HUES64 (cell line): Measurements from ENCODE around the gene KCTD2. TPM values are rescaled to one million over a fixed set of nuclear protein-coding genes. Genes with fewer than 3 reads are reported as not detected.
"Not testable (repeated sequence)": the region's sequence is repeated elsewhere in the genome, so short reads cannot be mapped to it uniquely, and the experiment has no call there.

Experiments used
- H3K27ac ChIP-seq: 2 replicates; pipeline ENCODE4 v1.7.0; 2013; ENCODE audit warnings: low read depth, low read length, inconsistent platforms
- H3K27me3 ChIP-seq: 2 replicates; pipeline ENCODE4 v1.6.1; 2013; ENCODE audit warnings: mild to moderate bottlenecking, low read length; ENCODE audit not compliant: insufficient read depth
- H3K36me3 ChIP-seq: 2 replicates; pipeline ENCODE4 v1.6.1; 2013; ENCODE audit warnings: mild to moderate bottlenecking, low read length; ENCODE audit not compliant: insufficient read depth
- H3K4me1 ChIP-seq: 2 replicates; pipeline ENCODE4 v1.6.1; 2013; ENCODE audit warnings: mild to moderate bottlenecking, low read length, moderate library complexity; ENCODE audit not compliant: insufficient read depth
- H3K4me3 ChIP-seq: 2 replicates; pipeline ENCODE4 v1.5.1; 2013; ENCODE audit warnings: mild to moderate bottlenecking, low read length, moderate library complexity
- H3K9ac ChIP-seq: 2 replicates; pipeline ENCODE4 v1.6.1; 2013; ENCODE audit warnings: mild to moderate bottlenecking, low read depth, low read length
- H3K9me3 ChIP-seq: 2 replicates; pipeline ENCODE4 v1.6.1; 2013; ENCODE audit warnings: low read depth, low read length; ENCODE audit not compliant: insufficient read depth
- WGBS: fragments of 150-250, 120-280 bp; methylation state at CpG from one replicate; pipeline ENCODE4 v1.1.7; 2013; ENCODE audit warnings: missing lambda C conversion rate; 5-methylcytosine and 5-hydroxymethylcytosine counted together
- polyA plus RNA-seq, 2 experiments: library from polyadenylated mRNA; stranded (reverse); fragments of 50-300 nt; gene quantifications; one replicate each; pipeline ENCODE4 v1.2.3, GENCODE V29; 2013

KCTD2 gene
- polyA plus RNA-seq (2013, experiment 1 of 2), result 27.8 TPM
- polyA plus RNA-seq (2013, experiment 2 of 2), result 27.6 TPM

GRCh38 chr17:75046407-75047289 is at the start of gene KCTD2, which contains the start of gene ATP5PD:
Gene KCTD2, plus strand, starts transcription at chr17:75047225. Its CDS starts 26 bp downstream, at chr17:75047251.
Gene ATP5PD, minus strand, starts transcription at chr17:75046969. Its CDS starts 4,319 bp downstream, at chr17:75042650.
- peaks cover 34% of the 10 kb centered on the region for H3K36me3 ChIP-seq
- H3K27ac ChIP-seq, result peak within 1 kb of the TSS; percentile 97

GRCh38 chr17:74998783-74999182 is 48.2 kb upstream of the KCTD2 start:
- Histone ChIP-seq H3K9ac (no peak overlapping the region), H3K4me1 (no peaks in the 10 kb centered on the region), H3K27me3 (no peaks in the 10 kb centered on the region), H3K9me3 (no peaks in the 10 kb centered on the region), H3K36me3 (peaks cover 28% of the 10 kb centered on the region), H3K27ac (no peak overlapping the region), H3K4me3 (no peak overlapping the region)
- 92% methylated on average over 6 of the region's 6 CpGs for WGBS

More at GRCh38 chr17:75046407-75047289, at the start of gene KCTD2, which contains the start of gene ATP5PD:
- peaks cover 22% of the 10 kb centered on the region for H3K4me1 ChIP-seq
- peak within 1 kb of the TSS; percentile 87 for H3K9ac ChIP-seq
- no peaks in the 10 kb centered on the region for H3K9me3 ChIP-seq
- H3K27me3 ChIP-seq, result no peaks in the 10 kb centered on the region
- WGBS, result under 1% methylated on average over 72 of the region's 72 CpGs
- peak within 1 kb of the TSS; percentile 97 for H3K4me3 ChIP-seq

GRCh38 chr17:74999523-74999922 is 47.5 kb upstream of the KCTD2 start:
- WGBS, result 92% methylated on average over 4 of the region's 4 CpGs
- Histone ChIP-seq H3K9me3 (no peaks in the 10 kb centered on the region), H3K36me3 (peaks cover 35% of the 10 kb centered on the region)

GRCh38 chr17:75001915-75002843 is 44.8 kb upstream of the KCTD2 start:
- Histone ChIP-seq H3K9ac (no peak overlapping the region), H3K9me3 (no peaks in the 10 kb centered on the region), H3K4me1 (no peaks in the 10 kb centered on the region), H3K4me3 (no peak overlapping the region), H3K36me3 (peaks cover 40% of the 10 kb centered on the region), H3K27me3 (no peaks in the 10 kb centered on the region), H3K27ac (no peak overlapping the region)
- WGBS, result 94% methylated on average over 15 of the region's 15 CpGs

More at GRCh38 chr17:74999523-74999922, 47.5 kb upstream of the KCTD2 start:
- Histone ChIP-seq H3K27ac (no peak overlapping the region), H3K9ac (no peak overlapping the region), H3K4me3 (no peak overlapping the region), H3K4me1 (no peaks in the 10 kb centered on the region), H3K27me3 (no peaks in the 10 kb centered on the region)

- Histone ChIP-seq H3K36me3 (peaks cover 40% of the 10 kb centered on the region), H3K27me3 (no peaks in the 10 kb centered on the region), H3K9ac (no peak overlapping the region), H3K4me1 (no peaks in the 10 kb centered on the region), H3K27ac (no peak overlapping the region), H3K9me3 (no peaks in the 10 kb centered on the region), H3K4me3 (no peak overlapping the region)
- WGBS, result 93% methylated on average over 76 of the region's 76 CpGs
Measured at GRCh38 chr17:75003070-75003956, 43.7 kb upstream of the KCTD2 start.

- Histone ChIP-seq H3K4me3 (no peak overlapping the region), H3K9ac (no peak overlapping the region), H3K27me3 (no peaks in the 10 kb centered on the region), H3K4me1 (no peaks in the 10 kb centered on the region), H3K36me3 (peaks cover 40% of the 10 kb centered on the region), H3K9me3 (no peaks in the 10 kb centered on the region), H3K27ac (no peak overlapping the region)
- 95% methylated on average over 19 of the region's 19 CpGs for WGBS
Measured at GRCh38 chr17:75003957-75004355, 43.1 kb upstream of the KCTD2 start.

GRCh38 chr17:75004371-75004770 is 42.7 kb upstream of the KCTD2 start:
- H3K9ac ChIP-seq, result no peak overlapping the region
- no peak overlapping the region for H3K4me3 ChIP-seq
- H3K4me1 ChIP-seq, result no peaks in the 10 kb centered on the region
- 95% methylated on average over 3 of the region's 3 CpGs for WGBS
- H3K27ac ChIP-seq, result no peak overlapping the region
- no peaks in the 10 kb centered on the region for H3K9me3 ChIP-seq
- no peaks in the 10 kb centered on the region for H3K27me3 ChIP-seq
- peaks cover 37% of the 10 kb centered on the region for H3K36me3 ChIP-seq

- peaks cover 32% of the 10 kb centered on the region for H3K36me3 ChIP-seq
- H3K4me3 ChIP-seq, result no peak overlapping the region
- H3K9me3 ChIP-seq, result no peaks in the 10 kb centered on the region
- no peak overlapping the region for H3K9ac ChIP-seq
- H3K27me3 ChIP-seq, result no peaks in the 10 kb centered on the region
- WGBS, result 95% methylated on average over 8 of the region's 8 CpGs
- no peak overlapping the region for H3K27ac ChIP-seq
- H3K4me1 ChIP-seq, result no peaks in the 10 kb centered on the region
Measured at GRCh38 chr17:75005291-75005690, 41.7 kb upstream of the KCTD2 start.

GRCh38 chr17:75006084-75006483 is 40.9 kb upstream of the KCTD2 start:
- 92% methylated on average over 5 of the region's 6 CpGs for WGBS
- H3K9me3 ChIP-seq, H3K27ac ChIP-seq, H3K9ac ChIP-seq, H3K4me3 ChIP-seq, H3K4me1 ChIP-seq, H3K27me3 ChIP-seq: not testable (repeated sequence)
- H3K36me3 ChIP-seq, result peaks cover 31% of the 10 kb centered on the region

- H3K9ac ChIP-seq, result no peak overlapping the region
Measured at GRCh38 chr17:75006653-75007052, 40.4 kb upstream of the KCTD2 start.

More at GRCh38 chr17:75006653-75007052, 40.4 kb upstream of the KCTD2 start:
- Histone ChIP-seq H3K9me3 (no peaks in the 10 kb centered on the region), H3K27ac (no peak overlapping the region), H3K36me3 (peaks cover 26% of the 10 kb centered on the region), H3K27me3 (no peaks in the 10 kb centered on the region), H3K4me3 (no peak overlapping the region), H3K4me1 (peaks cover 6% of the 10 kb centered on the region; the same call in 1 of the 2 replicates)
- 92% methylated on average over 5 of the region's 5 CpGs for WGBS
